GM19239 (cell line): Measurements from ENCODE around the gene TSC22D1.
"Not testable (repeated sequence)": the region's sequence is repeated elsewhere in the genome, so short reads cannot be mapped to it uniquely, and the experiment has no call there.

Source experiments
- DNase-seq: peaks from one replicate; pipeline ENCODE4 v3.0.0; 2011; ENCODE audit warnings: low spot score; ENCODE audit not compliant: insufficient read length
- FAIRE-seq: peaks from 2 replicates; lab custom pipeline; 2011; peaks lifted over from hg19 to GRCh38; lab: Jason Lieb, UNC

The TSC22D1 gene

GRCh38 chr13:44573790-44574465, 2.2 kb downstream of the TSC22D1 start:
- no peak for DNase-seq
- no peak for FAIRE-seq

- DNase-seq = no peak
- no peak for FAIRE-seq
Observed at GRCh38 chr13:44573071-44573470, 3.1 kb downstream of the TSC22D1 start.

- no peak for DNase-seq
- no peak for FAIRE-seq
Observed at GRCh38 chr13:44566601-44567000, 9.5 kb downstream of the TSC22D1 start.

- FAIRE-seq = no peak
- DNase-seq = no peak
Observed at GRCh38 chr13:44565881-44566280, 10.2 kb downstream of the TSC22D1 start.

GRCh38 chr13:44564936-44565335, 11.2 kb downstream of the TSC22D1 start:
- peak; percentile 8 for FAIRE-seq

GRCh38 chr13:44562853-44563252, 13.3 kb downstream of the TSC22D1 start:
- not testable (repeated sequence) for DNase-seq, FAIRE-seq

More at GRCh38 chr13:44564936-44565335, 11.2 kb downstream of the TSC22D1 start:
- no peak for DNase-seq

GRCh38 chr13:44561351-44561750, 14.8 kb downstream of the TSC22D1 start:
- DNase-seq (no peak), FAIRE-seq (no peak)

GRCh38 chr13:44557986-44558385, 18.1 kb downstream of the TSC22D1 start:
- no peak for FAIRE-seq
- no peak for DNase-seq

- no peak for DNase-seq
- no peak for FAIRE-seq
Observed at GRCh38 chr13:44555207-44555606, 20.9 kb downstream of the TSC22D1 start.

GRCh38 chr13:44549476-44549875, 26.7 kb downstream of the TSC22D1 start:
- no peak for FAIRE-seq
- no peak for DNase-seq

GRCh38 chr13:44546164-44546563, 30.0 kb downstream of the TSC22D1 start:
- FAIRE-seq (no peak), DNase-seq (no peak)

GRCh38 chr13:44543369-44543768, 32.8 kb downstream of the TSC22D1 start:
- FAIRE-seq (no peak), DNase-seq (no peak)

GRCh38 chr13:44542361-44542760, 33.8 kb downstream of the TSC22D1 start:
- no peak for FAIRE-seq

GRCh38 chr13:44541601-44542000, 34.5 kb downstream of the TSC22D1 start:
- DNase-seq = no peak
- FAIRE-seq = no peak

More at GRCh38 chr13:44542361-44542760, 33.8 kb downstream of the TSC22D1 start:
- no peak for DNase-seq

GRCh38 chr13:44540761-44541434, 35.2 kb downstream of the TSC22D1 start:
- DNase-seq = no peak
- FAIRE-seq = no peak

GRCh38 chr13:44537248-44537647, 38.9 kb downstream of the TSC22D1 start:
- no peak for DNase-seq
- no peak for FAIRE-seq

- no peak for DNase-seq
- FAIRE-seq = peak; percentile 4
Observed at GRCh38 chr13:44523146-44524015, 52.7 kb downstream of the TSC22D1 start.

GRCh38 chr13:44519642-44520041, 56.5 kb downstream of the TSC22D1 start:
- no peak for FAIRE-seq

GRCh38 chr13:44516771-44517170, 59.4 kb downstream of the TSC22D1 start:
- FAIRE-seq (no peak), DNase-seq (no peak)

More at GRCh38 chr13:44519642-44520041, 56.5 kb downstream of the TSC22D1 start:
- no peak for DNase-seq

GRCh38 chr13:44514278-44514677, 61.9 kb downstream of the TSC22D1 start:
- DNase-seq = no peak
- FAIRE-seq = no peak

GRCh38 chr13:44509853-44510252, 66.3 kb downstream of the TSC22D1 start:
- FAIRE-seq, DNase-seq: not testable (repeated sequence)
